ENCODE data around the gene SYT1. TPM values are rescaled to one million over a fixed set of nuclear protein-coding genes. Genes with fewer than 3 reads are reported as not detected.

SYT1 gene
- total and polyA plus RNA-seq, 2 of the 4 experiments (the other 2 are of a cell fraction) = 2.8 to 3.0 TPM

- intact Hi-C loops (cut with micrococcal nuclease) = no loop called here
- dilution Hi-C loops (cut with HindIII; ENCODE audit: low sequenced_read_pairs, unreplicated experiment) = no loop called here
Measured at GRCh38 chr12:79357048-79357447, 492.5 kb downstream of the SYT1 start.

More at GRCh38 chr12:79357048-79357447, 492.5 kb downstream of the SYT1 start:
- Histone ChIP-seq H2BK120ac (ENCODE audit: low read depth, low read length) (no peak overlapping the region), H4K8ac (ENCODE audit: low read depth in 2 of 2, low read length in 2 of 2) (no peak overlapping the region), H2AFZ (replicated peaks; ENCODE audit: low read length, poor library complexity) (no peak overlapping the region), H3K27me3 (ENCODE audit: control insufficient read depth, insufficient read depth, low read length) (no peaks in the 10 kb centered on the region), H4K91ac (ENCODE audit: insufficient read depth, low read depth, low read length) (no peak overlapping the region), H3K4me2 (ENCODE audit: low read depth, low read length) (no peak overlapping the region), H2BK5ac (ENCODE audit: low read depth, low read length, poor library complexity, severe bottlenecking) (no peak overlapping the region), H2AK9ac (replicated peaks; ENCODE audit: low read depth, low read length, poor library complexity) (no peak overlapping the region), H3K27ac (ENCODE audit: insufficient read depth, low read length) (no peak overlapping the region), H3K79me1 (ENCODE audit: low read depth in 1 of 2, low read length in 2 of 2) (no peaks in the 10 kb centered on the region), H2AK5ac (ENCODE audit: low read depth, low read length) (no peak overlapping the region), H2BK20ac (ENCODE audit: low read depth, low read length) (no peak overlapping the region), H3K23ac (ENCODE audit: low read depth, low read length) (no peak overlapping the region), H3K4ac (ENCODE audit: low read depth, low read length) (no peak overlapping the region), H3K18ac (ENCODE audit: low read depth, low read length) (no peak overlapping the region), H3K4me1 (ENCODE audit: control insufficient read depth, insufficient read depth, low read length) (no peaks in the 10 kb centered on the region), H2BK15ac (ENCODE audit: low read depth, low read length) (no peak overlapping the region), H3K9ac (ENCODE audit: low read depth, low read length) (no peak overlapping the region), H3K4me3 (ENCODE audit: insufficient read depth, low read depth, low read length) (no peak overlapping the region), H3K9me3 (ENCODE audit: control insufficient read depth, insufficient read depth, low read length) (no peaks in the 10 kb centered on the region), H3K9me1 (ENCODE audit: insufficient read depth, low read length) (peaks cover 3% of the 10 kb centered on the region; the same call in 1 of the 2 replicates), H4K20me1 (ENCODE audit: insufficient read depth, low read length) (no peaks in the 10 kb centered on the region), H3K56ac (ENCODE audit: extremely low read depth, insufficient read depth, low read length) (no peak overlapping the region), H3K14ac (replicated peaks; ENCODE audit: low read depth, low read length) (no peak overlapping the region), H3K36me3 (ENCODE audit: control insufficient read depth, insufficient read depth, low read length) (no peaks in the 10 kb centered on the region), H4K5ac (ENCODE audit: low read depth, low read length) (no peak overlapping the region)
- DNase-seq = no peak
- in situ Hi-C loops (cut with MboI; ENCODE audit: low sequenced_read_pairs) = loop anchor here (25.0 kb wide), 1 partner anchor 1170 kb away; no protein-coding TSS in a partner anchor
- CTCF ChIA-PET = no interaction called here
- no TSS peak for BruUV-seq (replicated peaks)
- ATAC-seq (ENCODE audit: low read depth) = no peak
- no peak for TF ChIP-seq RAD21 (IDR thresholded peaks at IDR 0.05; ENCODE audit: low read length)
- no peak for TF ChIP-seq MAZ (IDR thresholded peaks at IDR 0.05; ENCODE audit: borderline replicate concordance, low read depth, low read length)
- TF ChIP-seq MAFK (IDR thresholded peaks at IDR 0.05; ENCODE audit: low read depth, low read length) = no peak
- TF ChIP-seq RFX5 (IDR thresholded peaks at IDR 0.05; ENCODE audit: low read depth, low read length) = no peak
- POLR2A ChIA-PET (ENCODE audit: unreplicated experiment) = no interaction called here
